SK-N-MC (cell line): ENCODE results near the gene RGMA.

Experiments
- EZH2 ChIP-seq: fragments of 200-600 bp; sonication (generic); IDR thresholded peaks from one replicate; pipeline ENCODE4 v1.6.1; 2017; ENCODE audit warnings: antibody characterized with exemption
- POLR2AphosphoS5 ChIP-seq: IDR thresholded peaks from 2 replicates; pipeline ENCODE4 v1.6.1; 2012; ENCODE audit warnings: mild to moderate bottlenecking, low read depth, low read length, borderline replicate concordance

GRCh38 chr15:93076875-93077274 lies 12.1 kb downstream of the RGMA start:
- TF ChIP-seq POLR2AphosphoS5 (no peak), EZH2 (no peak)
